ENCODE data around the gene SERPINA4. TPM values are rescaled to one million over a fixed set of nuclear protein-coding genes. Genes with fewer than 3 reads are reported as not detected.
A peak's percentile ranks its signal among the peaks of the same experiment; 100 is the strongest.

Gene SERPINA4
- total RNA-seq, 1 donor from 2014 or later = not detected

DNA sequence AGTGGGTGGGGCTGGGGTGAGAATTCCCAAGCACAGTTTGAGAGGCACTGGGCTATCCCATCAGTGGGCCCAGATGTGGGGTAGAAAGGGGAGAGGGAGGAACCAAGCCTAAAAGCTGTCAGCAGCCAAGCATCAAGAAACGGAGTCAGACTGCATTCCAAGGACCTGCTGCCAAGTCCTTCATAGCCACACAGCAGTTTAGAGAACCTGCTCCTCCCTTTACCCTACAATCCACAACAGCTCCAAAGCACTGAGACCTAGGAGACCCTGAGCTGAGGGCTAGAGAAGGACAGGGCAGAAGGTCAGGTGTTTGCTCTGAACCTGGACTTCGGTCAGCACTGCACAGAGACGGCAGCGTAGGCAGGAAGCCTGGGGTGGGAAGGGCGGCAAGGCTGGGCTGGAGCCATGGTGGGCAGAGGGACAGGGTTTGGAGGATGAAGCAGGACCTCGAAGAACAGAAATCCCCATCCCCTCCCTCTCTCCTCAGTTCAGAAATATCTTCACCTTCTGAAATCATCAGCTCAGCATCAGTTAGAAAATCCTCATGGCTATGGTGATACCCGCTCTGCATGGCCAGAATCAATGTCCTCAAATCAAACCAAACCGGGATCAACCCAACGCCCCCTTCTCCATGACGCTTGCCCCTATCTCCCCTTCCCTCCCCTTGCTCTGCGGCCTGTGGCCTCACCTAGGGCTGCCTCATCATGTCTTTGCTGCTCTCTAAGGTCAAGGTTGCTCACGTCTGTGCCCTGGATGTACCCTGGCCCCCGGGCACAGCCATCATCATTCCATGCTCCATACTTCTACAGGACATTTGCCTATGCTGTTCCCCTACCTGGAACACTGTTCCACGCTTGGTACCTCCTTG, 12.9 kb upstream of the SERPINA4 start:
- Mint-ChIP-seq H3K27me3 (peaks cover 8% of the 10 kb centered on the region), H3K4me1 (no peaks in the 10 kb centered on the region), H3K4me3 (no peak overlapping the region), H3K9me3 (no peaks in the 10 kb centered on the region), H3K27ac (no peak overlapping the region), H3K36me3 (ENCODE audit: low read depth) (no peaks in the 10 kb centered on the region)
- intact Hi-C loops (cut with micrococcal nuclease) = loop anchor here (2.0 kb wide), 1 partner anchor 416 kb away; no protein-coding TSS in a partner anchor
- no peak for DNase-seq

GRCh38 chr14:94548999-94549985, 11.9 kb upstream of the SERPINA4 start:
- intact Hi-C loops (cut with micrococcal nuclease) = loop anchor here (2.0 kb wide), 1 partner anchor 416 kb away; no protein-coding TSS in a partner anchor
- peaks cover 8% of the 10 kb centered on the region for H3K27me3 Mint-ChIP-seq
- no peaks in the 10 kb centered on the region for H3K4me1 Mint-ChIP-seq
- H3K27ac Mint-ChIP-seq = no peak overlapping the region
- no peak overlapping the region for H3K4me3 Mint-ChIP-seq
- DNase-seq = peak; percentile 87
- no peaks in the 10 kb centered on the region for H3K9me3 Mint-ChIP-seq
- H3K36me3 Mint-ChIP-seq (ENCODE audit: low read depth) = no peaks in the 10 kb centered on the region

DNA sequence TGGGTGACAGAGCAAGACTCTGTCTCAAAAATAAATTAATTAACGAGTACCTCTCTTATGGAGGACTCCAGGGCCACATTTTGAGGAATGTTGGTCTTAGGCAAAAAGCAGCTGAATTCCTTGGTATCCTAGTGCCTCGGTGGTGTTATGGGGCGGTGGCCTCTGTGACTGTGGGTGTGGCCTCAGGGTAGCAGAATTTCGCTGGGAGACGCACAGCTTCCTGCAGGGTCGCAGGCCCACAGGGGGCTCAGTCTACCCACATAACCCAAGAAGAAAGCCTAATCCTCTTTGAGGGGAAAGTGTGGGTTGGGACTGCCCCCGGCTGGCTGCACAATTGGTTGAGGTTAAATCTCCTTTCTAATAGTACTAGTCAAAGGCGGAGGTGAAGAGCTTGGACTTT, 11.2 kb upstream of the SERPINA4 start:
- Mint-ChIP-seq H3K9me3 (no peaks in the 10 kb centered on the region), H3K4me3 (no peak overlapping the region), H3K27me3 (peaks cover 10% of the 10 kb centered on the region), H3K4me1 (no peaks in the 10 kb centered on the region), H3K27ac (no peak overlapping the region), H3K36me3 (ENCODE audit: low read depth) (no peaks in the 10 kb centered on the region)
- intact Hi-C loops (cut with micrococcal nuclease) = no loop called here
- no peak for DNase-seq

GRCh38 chr14:94555991-94556390, 5.3 kb upstream of the SERPINA4 start:
- Mint-ChIP-seq H3K27ac (no peak overlapping the region), H3K27me3 (peaks cover 10% of the 10 kb centered on the region), H3K4me1 (no peaks in the 10 kb centered on the region), H3K4me3 (no peak overlapping the region), H3K36me3 (ENCODE audit: low read depth) (no peaks in the 10 kb centered on the region), H3K9me3 (no peaks in the 10 kb centered on the region)
- intact Hi-C loops (cut with micrococcal nuclease) = no loop called here
- no peak for DNase-seq

DNA sequence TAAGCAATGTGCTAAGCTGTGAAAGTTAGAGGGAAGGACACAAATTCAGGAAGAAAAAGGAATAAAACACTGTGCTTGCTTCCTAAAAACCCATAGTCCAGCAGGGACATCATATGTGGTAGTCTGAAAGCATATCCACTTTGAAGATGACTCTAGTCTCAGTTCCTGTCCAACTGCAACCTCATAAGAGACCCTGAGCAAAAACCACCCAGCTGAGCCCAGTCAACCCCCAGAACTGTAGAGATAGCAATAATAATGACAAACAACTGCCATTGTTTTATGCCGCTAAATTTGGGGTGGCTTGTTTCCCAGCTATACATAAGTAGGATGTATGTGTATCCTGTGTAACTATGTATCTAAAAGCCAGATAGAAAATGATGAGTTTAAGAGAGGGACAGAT, 3.9 kb upstream of the SERPINA4 start:
- no peaks in the 10 kb centered on the region for H3K9me3 Mint-ChIP-seq
- H3K4me1 Mint-ChIP-seq = no peaks in the 10 kb centered on the region
- intact Hi-C loops (cut with micrococcal nuclease) = no loop called here
- H3K27ac Mint-ChIP-seq = no peak overlapping the region
- DNase-seq = no peak
- peaks cover 5% of the 10 kb centered on the region for H3K27me3 Mint-ChIP-seq
- no peaks in the 10 kb centered on the region for H3K36me3 Mint-ChIP-seq (ENCODE audit: low read depth)
- H3K4me3 Mint-ChIP-seq = no peak overlapping the region

DNA sequence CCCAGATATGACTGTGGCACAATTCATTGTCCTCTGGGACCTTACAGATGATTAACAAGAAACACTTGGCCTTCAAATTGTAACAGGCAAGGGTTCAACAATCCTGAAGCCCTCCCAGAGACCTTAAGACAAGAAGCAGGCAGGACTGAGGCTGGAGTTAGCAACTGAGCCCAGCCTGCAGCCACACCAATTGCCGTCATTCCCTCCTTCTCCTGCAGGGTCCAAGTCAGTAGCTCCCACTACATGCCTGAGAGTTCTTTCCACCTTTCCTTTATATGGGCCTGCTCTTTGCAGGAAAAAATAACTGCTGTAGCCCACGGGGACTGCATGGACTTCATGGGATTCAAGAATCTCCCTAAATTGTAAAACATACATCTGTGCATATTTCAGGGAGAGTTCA, 2.4 kb upstream of the SERPINA4 start:
- no peak overlapping the region for H3K4me3 Mint-ChIP-seq
- no peaks in the 10 kb centered on the region for H3K36me3 Mint-ChIP-seq (ENCODE audit: low read depth)
- H3K9me3 Mint-ChIP-seq = no peaks in the 10 kb centered on the region
- intact Hi-C loops (cut with micrococcal nuclease) = no loop called here
- H3K27me3 Mint-ChIP-seq = peaks cover 3% of the 10 kb centered on the region
- H3K4me1 Mint-ChIP-seq = no peaks in the 10 kb centered on the region
- no peak for DNase-seq
- no peak overlapping the region for H3K27ac Mint-ChIP-seq

GRCh38 chr14:94559638-94560290, 1.5 kb upstream of the SERPINA4 start:
- Mint-ChIP-seq H3K4me3 (no peak overlapping the region), H3K27me3 (no peaks in the 10 kb centered on the region), H3K9me3 (no peaks in the 10 kb centered on the region), H3K4me1 (no peaks in the 10 kb centered on the region), H3K27ac (no peak overlapping the region), H3K36me3 (ENCODE audit: low read depth) (no peaks in the 10 kb centered on the region)
- intact Hi-C loops (cut with micrococcal nuclease) = no loop called here
- DNase-seq = no peak

- H3K27ac Mint-ChIP-seq = no peak overlapping the region
- H3K9me3 Mint-ChIP-seq = no peaks in the 10 kb centered on the region
- H3K4me3 Mint-ChIP-seq = no peak overlapping the region
- H3K4me1 Mint-ChIP-seq = no peaks in the 10 kb centered on the region
- H3K36me3 Mint-ChIP-seq (ENCODE audit: low read depth) = no peaks in the 10 kb centered on the region
- intact Hi-C loops (cut with micrococcal nuclease) = no loop called here
- DNase-seq = no peak
- no peaks in the 10 kb centered on the region for H3K27me3 Mint-ChIP-seq
Measured at GRCh38 chr14:94560291-94560665, 964 bp upstream of the SERPINA4 start.

GRCh38 chr14:94561656-94562010, 391 bp downstream of the SERPINA4 start:
- H3K4me3 Mint-ChIP-seq = no peak overlapping the region
- peaks cover 2% of the 10 kb centered on the region for H3K27me3 Mint-ChIP-seq
- no peak for DNase-seq
- H3K27ac Mint-ChIP-seq = no peak overlapping the region
- H3K4me1 Mint-ChIP-seq = no peaks in the 10 kb centered on the region
- H3K9me3 Mint-ChIP-seq = no peaks in the 10 kb centered on the region
- intact Hi-C loops (cut with micrococcal nuclease) = no loop called here
- no peaks in the 10 kb centered on the region for H3K36me3 Mint-ChIP-seq (ENCODE audit: low read depth)

- Mint-ChIP-seq H3K4me1 (no peaks in the 10 kb centered on the region), H3K27me3 (peaks cover 2% of the 10 kb centered on the region), H3K36me3 (ENCODE audit: low read depth) (no peaks in the 10 kb centered on the region), H3K27ac (no peak overlapping the region), H3K4me3 (no peak overlapping the region), H3K9me3 (no peaks in the 10 kb centered on the region)
- DNase-seq = no peak
- intact Hi-C loops (cut with micrococcal nuclease) = no loop called here
Measured at GRCh38 chr14:94562022-94562421, 780 bp downstream of the SERPINA4 start.

DNA sequence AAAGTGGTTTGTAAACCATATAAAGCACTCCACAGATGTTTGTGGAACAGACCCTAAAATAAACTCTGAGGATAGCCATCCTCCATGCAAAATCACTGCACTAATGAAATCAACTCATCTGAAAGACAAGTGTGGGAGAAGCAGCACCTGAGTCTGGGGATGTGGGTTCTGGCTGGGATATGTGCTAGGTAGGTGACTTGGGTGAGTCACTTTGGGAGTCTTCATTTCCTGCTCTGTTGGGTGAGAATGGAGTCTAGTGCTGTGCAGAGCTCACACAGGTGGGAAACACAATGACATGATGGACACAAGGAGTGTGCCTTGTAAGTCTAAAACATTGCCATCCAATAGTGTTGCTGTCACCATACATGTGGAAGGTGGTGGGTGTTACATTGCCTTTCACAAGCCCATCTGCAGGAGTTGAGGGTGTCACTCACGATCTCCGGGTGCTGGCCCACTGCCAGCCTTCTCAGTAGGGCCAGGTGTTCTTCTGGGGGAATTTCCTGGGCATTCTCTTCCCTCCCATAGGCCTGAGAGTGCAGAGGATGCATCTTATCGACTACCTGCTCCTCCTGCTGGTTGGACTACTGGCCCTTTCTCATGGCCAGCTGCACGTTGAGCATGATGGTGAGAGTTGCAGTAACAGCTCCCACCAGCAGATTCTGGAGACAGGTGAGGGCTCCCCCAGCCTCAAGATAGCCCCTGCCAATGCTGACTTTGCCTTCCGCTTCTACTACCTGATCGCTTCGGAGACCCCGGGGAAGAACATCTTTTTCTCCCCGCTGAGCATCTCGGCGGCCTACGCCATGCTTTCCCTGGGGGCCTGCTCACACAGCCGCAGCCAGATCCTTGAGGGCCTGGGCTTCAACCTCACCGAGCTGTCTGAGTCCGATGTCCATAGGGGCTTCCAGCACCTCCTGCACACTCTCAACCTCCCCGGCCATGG, 2.0 kb downstream of the SERPINA4 start:
- Mint-ChIP-seq H3K9me3 (no peaks in the 10 kb centered on the region), H3K4me3 (no peak overlapping the region), H3K36me3 (ENCODE audit: low read depth) (no peaks in the 10 kb centered on the region), H3K4me1 (no peaks in the 10 kb centered on the region), H3K27me3 (peaks cover 2% of the 10 kb centered on the region), H3K27ac (no peak overlapping the region)
- DNase-seq = no peak
- intact Hi-C loops (cut with micrococcal nuclease) = no loop called here

DNA sequence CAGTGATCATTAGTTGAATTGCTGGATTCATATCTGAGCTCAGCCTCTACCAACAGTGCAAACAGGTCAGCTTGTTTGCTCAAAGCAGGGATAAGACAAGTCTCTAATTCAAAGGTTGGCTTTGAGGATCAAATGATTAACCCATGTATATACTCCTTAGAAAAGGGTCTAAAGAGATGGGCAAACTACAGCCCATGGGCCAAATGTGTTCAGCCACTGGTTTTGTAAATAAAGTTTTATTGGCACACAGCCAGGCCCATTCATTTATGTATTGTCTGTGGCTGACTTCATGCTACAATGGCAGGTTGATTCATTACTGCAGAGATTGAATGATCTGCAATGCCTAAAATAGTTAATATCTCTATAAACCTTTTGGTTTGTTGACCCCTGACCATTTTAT, 3.1 kb downstream of the SERPINA4 start:
- Mint-ChIP-seq H3K27me3 (peaks cover 2% of the 10 kb centered on the region), H3K4me3 (no peak overlapping the region), H3K36me3 (ENCODE audit: low read depth) (no peaks in the 10 kb centered on the region), H3K27ac (no peak overlapping the region), H3K9me3 (no peaks in the 10 kb centered on the region), H3K4me1 (no peaks in the 10 kb centered on the region)
- no peak for DNase-seq
- intact Hi-C loops (cut with micrococcal nuclease) = no loop called here

DNA sequence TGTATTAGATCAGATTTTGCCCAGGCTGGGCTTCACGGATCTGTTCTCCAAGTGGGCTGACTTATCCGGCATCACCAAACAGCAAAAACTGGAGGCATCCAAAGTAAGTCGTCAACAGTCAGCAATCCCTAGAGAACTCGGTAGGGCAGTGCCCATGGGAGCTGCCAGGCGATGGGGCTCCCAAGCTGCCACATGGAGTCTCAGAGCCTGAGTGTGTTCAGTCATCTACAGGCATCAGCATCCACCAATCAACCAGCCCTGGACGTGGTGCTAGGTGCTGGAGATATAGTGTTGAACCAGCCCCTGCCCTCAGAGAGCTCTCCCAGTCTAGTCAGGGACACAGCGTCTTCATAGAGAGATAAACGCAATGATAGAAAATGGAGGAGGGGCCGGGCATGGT, 6.9 kb downstream of the SERPINA4 start:
- intact Hi-C loops (cut with micrococcal nuclease) = no loop called here
- H3K9me3 Mint-ChIP-seq = no peaks in the 10 kb centered on the region
- H3K27ac Mint-ChIP-seq = no peak overlapping the region
- H3K4me3 Mint-ChIP-seq = no peak overlapping the region
- H3K27me3 Mint-ChIP-seq = peaks cover 2% of the 10 kb centered on the region
- H3K4me1 Mint-ChIP-seq = no peaks in the 10 kb centered on the region
- no peak for DNase-seq
- no peaks in the 10 kb centered on the region for H3K36me3 Mint-ChIP-seq (ENCODE audit: low read depth)
